Activated naive CD8-positive, alpha-beta T cell treated with anti-CD3 and anti-CD28 coated beads, Interleukin-2, amount 50 U/mL, for 16 hours (primary cell): ENCODE measurements around the gene BCL2L2.

Experiments
- DNase-seq: peaks from one replicate; pipeline ENCODE4 v3.0.0-alpha.2; 2020; ENCODE audit warnings: low read depth, low spot score

Gene BCL2L2

GRCh38 chr14:23299986-23300686 is 6.5 kb upstream of the BCL2L2 start:
- no peak for DNase-seq

GRCh38 chr14:23300687-23301223 is 5.9 kb upstream of the BCL2L2 start:
- no peak for DNase-seq

GRCh38 chr14:23301288-23301968 is 5.2 kb upstream of the BCL2L2 start:
- peak; percentile 90 for DNase-seq

GRCh38 chr14:23301969-23302289 is 4.7 kb upstream of the BCL2L2 start:
- peak; percentile 34 for DNase-seq

GRCh38 chr14:23302290-23303225 is 4.1 kb upstream of the BCL2L2 start, which contains the start of gene PPP1R3E:
Gene PPP1R3E (minus strand): TSS chr14:23302859. CDS start chr14:23302576, 283 bp downstream.
- DNase-seq: peak; percentile 81

GRCh38 chr14:23307146-23307530 is 505 bp downstream of the BCL2L2 start:
- DNase-seq: no peak

- no peak for DNase-seq
These were observed 1.3 kb downstream of the BCL2L2 start for GRCh38 chr14:23307687-23308644.

GRCh38 chr14:23308721-23309445 is 2.2 kb downstream of the BCL2L2 start:
- no peak for DNase-seq

- no peak for DNase-seq
These were observed 3.9 kb downstream of the BCL2L2 start for GRCh38 chr14:23310546-23310945.

GRCh38 chr14:23316300-23316699 is 9.7 kb downstream of the BCL2L2 start:
- no peak for DNase-seq

GRCh38 chr14:23319746-23320583 is 13.3 kb downstream of the BCL2L2 start:
- no peak for DNase-seq

GRCh38 chr14:23320584-23321571 is 14.2 kb downstream of the BCL2L2 start, which contains the start of gene PABPN1:
Gene PABPN1 (plus strand): TSS chr14:23321457. CDS start chr14:23321470, 13 bp downstream.
- DNase-seq: peak; percentile 95

GRCh38 chr14:23321572-23322547 is 15.2 kb downstream of the BCL2L2 start:
- no peak for DNase-seq

- no peak for DNase-seq
These were observed 16.2 kb downstream of the BCL2L2 start for GRCh38 chr14:23322568-23323517.

GRCh38 chr14:23323838-23324454 is 17.3 kb downstream of the BCL2L2 start:
- no peak for DNase-seq
